GM19452 (cell line): Measurements from ENCODE around the gene MAGEH1.
"Not testable (repeated sequence)": the region's sequence is repeated elsewhere in the genome, so short reads cannot be mapped to it uniquely, and the experiment has no call there.

Experiments
- ATAC-seq: cut with Tn5 transposase; IDR thresholded peaks from one replicate; pipeline ENCODE4 v1.9.1; 2021; ENCODE audit not compliant: unreplicated experiment

MAGEH1 gene, protein sequence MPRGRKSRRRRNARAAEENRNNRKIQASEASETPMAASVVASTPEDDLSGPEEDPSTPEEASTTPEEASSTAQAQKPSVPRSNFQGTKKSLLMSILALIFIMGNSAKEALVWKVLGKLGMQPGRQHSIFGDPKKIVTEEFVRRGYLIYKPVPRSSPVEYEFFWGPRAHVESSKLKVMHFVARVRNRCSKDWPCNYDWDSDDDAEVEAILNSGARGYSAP

DNA sequence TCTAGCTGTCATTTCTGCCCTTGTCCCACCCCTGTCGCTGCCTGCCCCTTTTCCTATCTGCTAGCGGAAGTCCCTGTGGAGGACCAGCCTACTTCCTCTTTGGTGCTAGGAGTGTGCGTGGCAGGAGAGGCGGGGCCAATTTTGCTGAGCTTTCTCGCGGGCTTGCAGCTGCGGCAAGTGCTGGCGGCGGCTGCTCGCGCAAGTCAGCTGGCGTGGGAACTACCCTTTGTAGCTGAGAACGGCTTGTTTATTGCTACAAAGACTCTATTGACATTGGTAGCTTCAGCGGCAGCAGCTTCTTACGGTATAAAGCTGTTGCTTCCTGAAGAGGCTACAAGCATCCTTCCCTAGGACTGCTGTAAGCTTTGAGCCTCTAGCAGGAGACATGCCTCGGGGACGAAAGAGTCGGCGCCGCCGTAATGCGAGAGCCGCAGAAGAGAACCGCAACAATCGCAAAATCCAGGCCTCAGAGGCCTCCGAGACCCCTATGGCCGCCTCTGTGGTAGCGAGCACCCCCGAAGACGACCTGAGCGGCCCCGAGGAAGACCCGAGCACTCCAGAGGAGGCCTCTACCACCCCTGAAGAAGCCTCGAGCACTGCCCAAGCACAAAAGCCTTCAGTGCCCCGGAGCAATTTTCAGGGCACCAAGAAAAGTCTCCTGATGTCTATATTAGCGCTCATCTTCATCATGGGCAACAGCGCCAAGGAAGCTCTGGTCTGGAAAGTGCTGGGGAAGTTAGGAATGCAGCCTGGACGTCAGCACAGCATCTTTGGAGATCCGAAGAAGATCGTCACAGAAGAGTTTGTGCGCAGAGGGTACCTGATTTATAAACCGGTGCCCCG lies at the start of gene MAGEH1:
TSS of gene MAGEH1 (plus strand) at position 138 of the 843 bp plus-strand sequence. CDS start at position 386, 248 bp downstream.
- ATAC-seq, result peak; percentile 98

DNA sequence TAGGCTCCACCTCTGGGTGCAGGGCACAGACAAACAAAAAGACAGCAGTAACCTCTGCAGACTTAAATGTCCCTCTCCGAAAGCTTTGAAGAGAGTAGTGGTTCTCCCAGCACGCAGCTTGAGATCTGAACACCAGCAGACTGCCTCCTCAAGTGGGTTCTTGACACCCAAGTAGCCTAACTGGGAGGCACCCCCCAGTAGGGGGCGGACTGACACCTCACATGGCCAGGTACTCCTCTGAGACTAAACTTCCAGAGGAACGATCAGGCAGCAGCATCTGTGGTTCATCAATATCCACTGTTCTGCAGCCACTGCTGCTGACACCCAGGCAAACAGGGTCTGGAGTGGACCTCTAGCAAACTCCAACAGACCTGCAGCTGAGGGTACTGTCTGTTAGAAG lies 24.8 kb upstream of the MAGEH1 start:
- ATAC-seq, result not testable (repeated sequence)

DNA sequence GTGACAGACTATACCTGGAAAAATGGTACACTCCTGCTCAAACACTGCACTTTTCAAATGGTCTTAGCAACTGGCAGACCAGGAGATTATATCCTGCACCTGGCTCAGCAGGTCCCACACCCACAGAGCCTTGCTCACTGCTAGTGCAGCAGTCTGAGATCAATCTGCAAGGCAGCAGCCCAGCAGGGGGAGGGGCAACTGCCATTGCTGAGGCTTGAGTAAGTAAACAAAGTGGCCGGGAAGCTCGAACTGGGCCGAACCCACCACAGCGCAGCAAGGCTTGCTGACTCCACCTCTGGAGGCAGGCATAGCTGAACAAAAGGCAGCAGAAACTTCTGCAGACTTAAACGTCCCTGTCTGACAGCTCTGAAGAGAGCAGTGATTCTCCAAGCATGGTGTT lies 8.5 kb upstream of the MAGEH1 start:
- ATAC-seq, result not testable (repeated sequence)

DNA sequence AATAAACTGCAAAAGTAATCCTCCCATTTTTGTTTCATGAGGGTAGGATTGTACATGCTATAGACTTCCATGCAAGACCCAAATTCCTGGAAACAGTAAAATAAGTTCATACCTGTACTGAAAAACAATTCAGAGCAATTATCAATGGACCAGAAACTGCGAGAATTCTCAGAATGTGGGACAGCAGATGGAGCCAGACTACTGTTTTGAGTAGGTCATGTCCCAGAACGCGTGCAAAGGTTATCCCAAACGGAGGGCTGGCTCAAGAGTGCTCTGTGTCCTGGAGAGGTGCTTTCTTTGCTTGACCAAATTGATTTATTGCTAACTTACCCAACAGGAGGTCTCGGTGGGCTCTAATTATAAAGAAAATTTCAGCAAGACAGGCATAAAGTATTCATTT lies 1.7 kb upstream of the MAGEH1 start:
- no peak for ATAC-seq

DNA sequence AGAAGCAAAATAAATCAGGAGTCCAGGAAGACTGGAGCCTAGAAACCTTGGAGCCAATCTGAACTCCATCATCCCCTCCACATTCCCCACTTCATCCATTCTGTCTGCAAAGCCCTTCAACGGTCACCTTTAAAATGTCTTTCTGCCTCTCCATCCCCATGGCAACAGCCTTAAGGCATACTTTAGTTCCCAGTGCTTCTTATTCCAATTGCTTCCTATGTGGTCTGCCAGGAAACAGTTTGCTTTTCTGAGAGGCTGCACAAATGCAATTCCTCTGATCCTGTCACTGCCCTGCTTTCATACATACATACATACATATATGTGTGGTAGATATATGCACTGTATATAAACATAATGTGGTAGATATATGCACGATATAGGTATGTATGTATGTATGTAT lies 786 bp upstream of the MAGEH1 start:
- no peak for ATAC-seq

DNA sequence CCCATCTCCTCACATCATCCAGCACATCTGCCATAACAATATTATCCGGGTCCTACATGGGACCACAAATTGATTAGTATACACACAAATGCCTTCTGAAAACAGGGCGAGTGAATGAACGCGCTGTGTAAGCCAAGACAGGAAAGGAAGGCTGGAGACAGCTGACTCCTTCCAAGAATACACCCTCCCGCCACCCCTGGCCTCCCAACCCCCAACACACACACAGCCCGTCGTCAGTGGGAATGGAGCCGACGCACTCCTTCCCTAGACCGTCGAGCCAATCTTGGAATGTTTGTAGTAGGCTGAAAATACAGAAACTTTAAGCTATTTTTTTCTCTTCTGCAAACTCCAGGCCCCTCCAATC lies 319 bp upstream of the MAGEH1 start:
- ATAC-seq, result peak; percentile 28

DNA sequence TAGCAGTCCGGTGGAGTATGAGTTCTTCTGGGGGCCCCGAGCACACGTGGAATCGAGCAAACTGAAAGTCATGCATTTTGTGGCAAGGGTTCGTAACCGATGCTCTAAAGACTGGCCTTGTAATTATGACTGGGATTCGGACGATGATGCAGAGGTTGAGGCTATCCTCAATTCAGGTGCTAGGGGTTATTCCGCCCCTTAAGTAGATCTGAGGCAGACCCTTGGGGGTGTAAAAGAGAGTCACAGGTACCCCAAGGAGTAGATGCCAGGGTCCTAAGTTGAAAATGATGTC lies 852 bp downstream of the MAGEH1 start:
- no peak for ATAC-seq

DNA sequence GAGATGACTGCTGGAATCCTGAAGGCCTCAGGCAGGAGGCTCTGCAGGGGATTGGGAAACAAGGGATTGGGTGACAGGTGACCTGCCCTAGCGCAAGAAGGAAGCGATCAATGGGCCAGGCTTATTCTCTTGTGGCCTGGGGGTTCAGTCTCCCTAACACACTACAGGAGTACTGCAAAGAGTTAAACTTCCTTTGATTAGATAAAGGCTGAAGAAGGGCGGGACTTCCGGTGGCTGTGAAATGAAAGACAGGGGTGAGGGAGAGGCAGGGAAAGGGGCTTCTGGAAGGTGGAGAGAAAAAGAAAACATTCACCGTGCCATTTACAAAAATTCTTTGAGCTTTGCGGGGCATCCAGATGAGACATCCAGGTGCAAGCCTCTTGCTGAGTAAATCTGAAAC lies 3.8 kb downstream of the MAGEH1 start:
- not testable (repeated sequence) for ATAC-seq

DNA sequence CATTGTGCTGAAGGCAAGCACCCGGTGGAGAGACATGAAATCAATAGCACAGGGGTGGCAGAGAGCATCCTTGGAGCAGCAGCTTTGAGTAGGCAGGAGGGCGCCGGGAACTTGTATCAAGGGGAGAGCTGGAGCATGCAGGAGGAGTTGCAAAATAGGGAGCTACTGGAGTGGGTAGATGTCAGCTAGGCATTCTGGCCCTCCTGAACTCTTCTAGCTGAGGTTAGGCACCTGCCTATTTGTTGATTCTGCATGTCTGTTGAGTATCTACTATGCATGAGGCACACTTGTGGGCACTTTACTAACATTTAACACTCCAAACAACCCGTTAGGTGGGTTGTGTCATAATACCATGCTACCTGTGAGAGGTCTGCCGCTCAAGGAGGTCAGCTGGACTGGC lies 7.5 kb downstream of the MAGEH1 start:
- not testable (repeated sequence) for ATAC-seq

DNA sequence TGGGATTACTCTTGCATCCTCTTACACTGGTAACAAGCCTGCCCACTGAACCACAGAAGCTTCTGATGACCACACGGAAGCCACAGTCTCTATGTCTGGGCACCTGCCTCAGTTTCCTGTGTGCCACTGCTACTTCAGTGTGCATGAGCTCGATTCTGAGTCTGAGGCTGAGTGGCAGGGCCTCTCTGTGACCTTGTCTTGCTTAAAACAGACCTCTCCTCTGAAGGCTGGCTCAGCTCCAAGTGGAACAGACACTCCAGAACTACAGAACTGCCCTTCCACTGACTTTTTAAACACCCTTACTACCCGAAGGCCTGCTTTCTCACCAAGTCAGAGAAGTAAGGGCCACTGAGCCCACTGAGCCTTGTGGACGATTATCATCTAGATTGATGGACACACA lies 8.0 kb downstream of the MAGEH1 start:
- ATAC-seq, result not testable (repeated sequence)

DNA sequence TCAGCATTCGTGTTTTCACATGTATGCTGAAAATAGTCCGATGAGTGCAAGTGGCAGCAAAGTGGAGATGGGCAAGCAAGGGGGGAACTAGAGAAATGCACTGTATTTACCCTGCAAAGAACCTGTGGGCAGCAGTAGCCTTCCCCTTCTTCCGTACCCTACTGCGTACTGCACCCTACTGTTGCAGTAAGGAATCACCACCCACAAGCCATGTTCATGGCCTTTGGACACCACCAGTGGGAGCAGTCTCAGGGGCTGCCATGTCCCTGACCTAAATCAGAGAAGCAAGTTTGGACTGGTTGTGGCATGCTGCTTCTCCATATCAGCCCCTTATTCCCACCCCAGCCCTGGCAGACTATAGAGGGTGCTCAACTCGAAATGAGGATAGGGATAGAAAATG lies 12.1 kb downstream of the MAGEH1 start:
- ATAC-seq, result not testable (repeated sequence)

DNA sequence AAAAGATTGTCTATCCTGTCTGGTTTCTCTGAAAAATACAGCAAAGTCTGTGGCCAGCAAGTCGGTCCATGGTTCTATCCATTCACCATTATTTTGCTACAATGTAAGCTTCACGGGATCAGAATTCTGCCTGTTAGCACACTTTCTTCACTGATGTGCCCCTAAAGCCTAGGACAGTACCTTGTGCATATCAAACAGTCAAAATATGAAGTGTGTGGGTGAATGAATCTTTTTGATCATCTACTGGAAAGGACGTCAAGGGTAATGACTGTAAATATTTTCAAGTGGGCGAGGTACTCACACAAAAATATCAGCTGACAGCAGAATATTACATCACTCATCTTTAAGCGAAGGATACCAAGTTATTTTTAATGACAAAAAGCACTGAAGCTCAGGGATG lies 13.2 kb downstream of the MAGEH1 start:
- ATAC-seq, result not testable (repeated sequence)

DNA sequence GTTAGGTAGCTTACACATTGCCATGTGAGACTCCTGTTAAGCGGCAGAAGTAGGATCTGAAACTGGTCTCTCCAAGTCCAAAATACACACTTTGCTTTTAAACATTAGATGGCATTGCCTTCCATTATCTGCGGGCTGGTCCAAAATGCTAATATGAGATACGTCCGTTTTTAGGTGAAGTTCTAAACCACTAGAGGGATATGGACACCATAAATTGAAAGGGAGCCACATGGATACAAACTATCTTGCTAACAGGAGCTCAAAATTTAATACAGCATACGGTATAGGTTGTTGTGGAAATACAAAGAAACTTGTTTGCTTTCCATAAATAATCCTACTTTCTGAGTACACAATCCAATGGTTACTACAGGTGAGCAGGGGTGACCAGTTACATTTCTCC lies 13.9 kb downstream of the MAGEH1 start:
- ATAC-seq, result not testable (repeated sequence)

DNA sequence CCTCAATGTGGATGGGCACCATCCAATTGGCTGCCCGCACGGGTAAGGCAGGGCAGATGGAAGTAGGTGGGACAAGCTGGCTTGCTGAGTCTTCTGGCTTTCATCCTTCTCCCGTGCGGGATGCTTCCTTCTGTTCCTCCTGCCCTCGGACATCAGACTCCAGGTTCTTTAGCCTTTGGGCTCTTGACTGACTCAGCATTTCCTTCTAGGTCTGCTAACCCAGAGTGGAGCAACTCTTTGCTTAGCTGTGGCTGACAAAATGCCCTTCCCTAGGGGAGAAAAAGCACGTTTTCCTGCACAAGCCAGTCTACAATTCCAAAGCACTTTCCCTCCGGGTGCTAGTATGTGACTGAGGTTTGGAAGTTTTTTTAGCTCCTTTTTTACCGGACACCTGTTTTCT lies 28.0 kb downstream of the MAGEH1 start:
- not testable (repeated sequence) for ATAC-seq

DNA sequence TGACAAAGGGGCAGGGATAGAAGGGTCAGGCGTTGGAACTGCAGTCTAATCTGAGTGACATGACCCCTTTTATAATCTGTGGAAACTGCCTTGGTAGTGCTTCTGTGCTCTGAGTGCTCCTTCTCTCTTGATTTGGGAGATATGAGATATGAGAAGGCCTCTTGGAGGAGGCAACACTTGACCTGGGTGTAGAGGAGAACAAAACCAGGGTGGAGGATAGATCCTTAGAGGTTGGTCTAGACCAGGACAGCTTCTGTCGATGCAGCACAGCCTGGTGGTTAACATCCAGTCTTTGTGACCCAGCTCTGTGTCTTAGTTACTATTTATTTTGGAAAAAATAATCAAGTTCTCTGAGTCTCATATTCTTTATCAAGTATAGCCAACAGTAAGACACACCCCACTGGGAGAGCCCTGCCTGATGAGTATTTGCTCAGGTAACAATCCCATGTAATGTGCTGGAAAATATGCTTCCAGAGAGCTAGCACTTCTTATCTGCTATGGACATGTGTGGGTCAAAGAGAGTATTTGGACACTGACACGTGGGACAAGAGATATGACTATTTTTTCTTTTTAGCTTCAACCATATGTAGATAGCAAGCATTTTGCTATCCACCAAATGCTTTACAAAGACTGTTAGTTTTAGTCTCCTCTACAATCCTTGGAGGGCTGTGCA lies 28.6 kb downstream of the MAGEH1 start:
- ATAC-seq, result no peak

DNA sequence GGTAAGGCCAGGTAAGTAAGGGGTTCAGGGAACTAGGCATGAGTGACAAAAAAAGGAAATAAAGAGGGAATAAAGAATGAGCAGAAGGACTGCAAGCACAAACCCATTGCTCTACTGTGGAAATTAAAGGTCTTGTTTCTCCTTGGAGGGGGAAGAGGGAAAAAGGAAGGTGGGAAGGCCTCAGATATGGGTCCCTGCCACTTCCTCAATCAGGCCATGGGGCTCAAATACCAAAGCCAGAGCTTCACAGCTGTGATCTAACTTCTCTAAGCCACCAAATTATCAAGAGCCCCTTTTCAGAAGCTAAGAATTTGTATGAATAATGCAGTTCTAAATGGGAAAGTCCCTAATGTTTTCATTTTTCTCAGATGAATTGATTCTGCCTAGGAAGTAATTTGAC lies 33.0 kb downstream of the MAGEH1 start:
- no peak for ATAC-seq

DNA sequence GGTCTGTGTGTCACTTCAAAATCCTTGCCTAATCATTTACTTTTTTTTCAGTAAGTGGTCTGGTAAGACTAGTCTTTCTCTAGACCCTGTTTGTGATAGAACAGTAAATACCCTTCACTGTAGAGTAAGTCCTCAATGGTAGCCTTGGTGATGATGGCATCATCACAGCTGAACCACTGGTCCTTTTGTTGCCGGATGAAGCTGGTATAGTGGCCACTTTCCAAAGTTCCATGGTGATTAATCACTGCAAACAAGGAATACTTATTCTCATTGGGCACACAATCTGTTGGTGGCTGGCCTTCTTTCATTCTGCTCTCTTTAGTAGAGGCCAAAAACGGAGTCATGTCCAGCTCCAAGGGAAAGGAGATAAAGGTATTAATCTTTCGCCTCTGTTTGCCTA lies 34.8 kb downstream of the MAGEH1 start:
- no peak for ATAC-seq

DNA sequence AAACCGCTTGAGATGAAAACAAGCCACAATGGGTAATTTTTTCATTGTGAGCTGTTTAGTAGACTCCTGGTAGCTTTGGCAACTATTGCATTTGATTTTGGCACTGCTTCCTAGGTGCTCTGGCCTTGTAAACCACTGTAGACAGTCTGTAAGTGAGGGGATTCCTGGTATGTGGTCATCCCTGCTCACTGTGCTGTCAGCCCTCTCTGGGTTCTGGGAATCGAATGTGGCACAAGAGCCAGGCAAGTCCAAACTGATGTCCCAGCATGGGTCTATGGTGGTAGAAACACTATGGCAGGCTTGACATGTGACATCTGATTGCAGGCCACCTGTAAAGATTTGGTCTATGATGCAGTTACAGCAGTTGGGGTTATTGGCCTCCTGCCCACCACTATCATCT lies 35.2 kb downstream of the MAGEH1 start:
- no peak for ATAC-seq

DNA sequence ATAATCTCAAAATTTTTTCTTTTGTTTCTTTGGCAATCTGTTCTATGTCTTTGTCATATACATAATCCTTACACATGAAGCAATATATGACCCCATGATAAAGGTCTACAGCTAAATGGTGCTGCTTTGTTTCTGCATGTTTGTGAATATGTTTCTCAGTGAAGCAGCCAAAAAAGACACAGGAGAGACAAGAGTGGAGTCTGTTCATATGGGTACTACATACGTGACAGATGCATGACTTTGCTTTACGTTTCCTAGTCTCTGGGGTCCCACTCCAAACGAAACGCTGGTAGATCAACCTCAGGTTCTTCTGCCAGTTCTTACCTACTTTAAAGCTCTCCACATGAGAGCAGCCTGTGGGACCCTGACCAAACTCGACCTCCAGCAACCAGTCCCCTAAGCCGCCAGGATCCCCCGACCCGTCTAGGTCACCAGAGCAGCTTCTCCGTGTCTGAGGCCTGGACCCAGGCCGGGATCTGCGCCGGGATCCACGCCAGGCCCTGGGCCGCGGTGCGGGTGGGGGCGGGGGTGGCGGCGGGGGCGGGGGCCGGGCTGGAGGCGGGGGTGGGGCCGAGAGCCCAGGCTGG lies 36.2 kb downstream of the MAGEH1 start:
- no peak for ATAC-seq

DNA sequence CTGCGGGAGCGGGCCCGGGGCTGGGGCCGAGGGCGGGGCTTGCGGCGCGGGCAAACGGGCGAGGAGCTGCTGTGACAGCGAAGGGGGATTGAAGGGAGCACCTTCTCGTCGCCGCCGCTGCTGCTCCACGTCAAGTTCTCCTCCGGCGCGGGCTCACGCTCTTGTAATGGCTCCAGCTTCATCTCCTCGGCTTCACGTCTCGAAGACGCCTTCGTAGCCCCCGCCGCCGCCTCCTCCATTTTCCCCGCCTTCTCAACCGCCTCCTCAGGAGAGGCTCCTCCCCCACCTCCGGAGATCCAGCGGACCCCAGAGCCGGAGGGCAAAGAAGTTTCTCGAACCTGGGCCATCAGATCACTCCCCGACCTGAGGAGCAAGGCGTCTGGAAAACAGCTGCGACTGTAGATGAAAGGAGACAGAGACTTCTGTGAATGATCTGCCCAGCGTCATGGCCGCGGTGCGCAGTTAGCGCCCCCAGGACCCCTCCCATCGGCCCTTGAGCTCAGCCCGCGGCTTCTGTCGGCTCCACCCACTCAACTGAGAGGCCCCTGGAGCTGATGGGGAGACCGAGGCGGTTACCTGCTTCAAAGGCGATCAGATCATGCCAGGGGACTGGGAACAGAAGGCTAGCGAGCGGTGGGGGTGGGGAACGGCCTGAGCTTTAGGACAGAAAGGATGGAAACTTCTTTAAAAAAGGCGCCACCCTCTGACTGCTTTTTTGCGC lies 36.8 kb downstream of the MAGEH1 start:
- ATAC-seq, result peak; percentile 60

DNA sequence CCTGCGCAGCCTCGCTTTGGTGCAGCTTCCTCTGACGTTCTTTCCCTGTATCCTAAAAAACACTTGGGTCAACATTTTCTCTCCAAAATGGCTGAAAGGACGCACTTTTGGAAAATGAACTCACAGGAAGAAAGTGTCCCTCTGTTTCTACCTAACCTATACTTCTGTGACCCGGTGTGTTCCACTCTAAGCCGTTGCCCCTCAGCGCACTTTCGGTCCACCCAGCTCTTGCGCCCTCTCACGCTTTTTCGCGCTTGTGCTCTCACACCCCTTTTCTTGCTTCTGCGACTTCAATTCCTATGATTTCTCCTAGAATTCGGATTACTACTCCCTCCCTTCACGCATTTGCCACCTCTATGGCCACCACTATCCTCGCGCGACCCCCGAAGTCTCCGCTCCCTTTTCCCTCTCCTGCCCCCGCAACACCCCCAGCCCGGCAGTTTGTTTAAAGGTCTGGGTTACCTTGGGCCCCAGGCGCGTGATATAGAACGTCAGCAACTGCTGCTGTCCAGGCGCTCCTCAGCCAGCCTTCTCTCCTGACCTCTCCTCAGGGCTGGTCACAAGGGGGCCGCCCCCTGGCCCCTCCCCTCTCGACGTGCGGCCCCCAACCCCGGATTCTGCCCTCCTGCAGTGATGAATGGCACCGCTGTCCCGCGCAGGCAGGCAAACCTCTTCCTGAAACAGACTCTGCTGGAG lies 37.5 kb downstream of the MAGEH1 start, which contains the start of gene USP51:
TSS of gene USP51 (minus strand) at position 535 of the 696 bp plus-strand sequence. CDS start 909 bp downstream, outside the sequence.
- peak; percentile 61 for ATAC-seq
